Measurements from ENCODE around the gene LRRC15.

- TF ChIP-seq CTCF (IDR thresholded peaks at IDR 0.05) (no peak), POLR2AphosphoS5 (IDR thresholded peaks at IDR 0.05; ENCODE audit: insufficient read depth in 1 of 2, low read depth in 1 of 2) (no peak)
These were observed 27.6 kb upstream of the LRRC15 start for GRCh38 chr3:194396859-194397756.

Measured in vagina (tissue), 2 donors.